HEK293 (cell line): ENCODE results near the gene SNRPD2.

ENCODE experiments used
- EGR2 ChIP-seq: fragments of 450-650 bp; formaldehyde crosslinking; IDR thresholded peaks from 2 replicates; pipeline ENCODE4 v1.5.1; 2016; ENCODE audit warnings: low read depth, missing biosample characterization, missing genetic modification characterization
- KLF10 ChIP-seq: fragments of 450-650 bp; IDR thresholded peaks from 2 replicates; pipeline ENCODE4 v1.5.1; 2018; ENCODE audit warnings: missing biosample characterization, mild to moderate bottlenecking, missing genetic modification characterization
- TSHZ1 ChIP-seq: fragments of 450-650 bp; formaldehyde crosslinking; IDR thresholded peaks from 2 replicates; pipeline ENCODE4 v1.5.1; 2016; ENCODE audit warnings: missing biosample characterization, missing genetic modification characterization, borderline replicate concordance
- YY1 ChIP-seq: fragments of 450-650 bp; formaldehyde crosslinking; IDR thresholded peaks from 2 replicates; pipeline ENCODE4 v1.5.1; 2018; ENCODE audit warnings: missing biosample characterization, missing genetic modification characterization
- ZNF175 ChIP-seq: fragments of 450-650 bp; formaldehyde crosslinking; IDR thresholded peaks from 2 replicates; pipeline ENCODE4 v1.5.1; 2016; ENCODE audit warnings: missing biosample characterization, missing genetic modification characterization
- ZNF274 ChIP-seq, 2 experiments: fragments of 200-500 bp in 1 of 2; fragments of 450-650 bp in 1 of 2; sonication (Bioruptor generic) in 1 of 2; formaldehyde crosslinking in 1 of 2; IDR thresholded peaks; 2 replicates each; pipeline versions ENCODE4 v1.5.1 to v1.6.1; 2014 to 2016; ENCODE audit warnings: borderline replicate concordance in 1 of 2, inconsistent platforms in 1 of 2, low read length in 1 of 2, missing biosample characterization in 1 of 2, missing genetic modification characterization in 1 of 2
- ZNF366 ChIP-seq: fragments of 450-650 bp; formaldehyde crosslinking; conservative IDR thresholded peaks from 2 replicates; pipeline ENCODE4 v1.5.1; 2016; ENCODE audit warnings: missing biosample characterization, missing genetic modification characterization
- ZNF423 ChIP-seq: fragments of 450-650 bp; formaldehyde crosslinking; IDR thresholded peaks from 2 replicates; pipeline ENCODE4 v1.5.1; 2016; ENCODE audit warnings: missing biosample characterization, missing genetic modification characterization
- TF ChIP-seq, protein P1 (sequence below): fragments of 450-650 bp; formaldehyde crosslinking; IDR thresholded peaks from 2 replicates; pipeline ENCODE4 v1.5.1; 2016; ENCODE audit warnings: missing biosample characterization, missing genetic modification characterization
- TF ChIP-seq, protein P2 (sequence below): fragments of 450-650 bp; formaldehyde crosslinking; IDR thresholded peaks from 2 replicates; pipeline ENCODE4 v1.5.1; 2016; ENCODE audit warnings: missing biosample characterization, missing genetic modification characterization, low read depth

GRCh38 chr19:45667620-45668341 lies 24.0 kb downstream of the SNRPD2 start, which contains the start of gene GIPR:
- TF ChIP-seq, protein P1, sequence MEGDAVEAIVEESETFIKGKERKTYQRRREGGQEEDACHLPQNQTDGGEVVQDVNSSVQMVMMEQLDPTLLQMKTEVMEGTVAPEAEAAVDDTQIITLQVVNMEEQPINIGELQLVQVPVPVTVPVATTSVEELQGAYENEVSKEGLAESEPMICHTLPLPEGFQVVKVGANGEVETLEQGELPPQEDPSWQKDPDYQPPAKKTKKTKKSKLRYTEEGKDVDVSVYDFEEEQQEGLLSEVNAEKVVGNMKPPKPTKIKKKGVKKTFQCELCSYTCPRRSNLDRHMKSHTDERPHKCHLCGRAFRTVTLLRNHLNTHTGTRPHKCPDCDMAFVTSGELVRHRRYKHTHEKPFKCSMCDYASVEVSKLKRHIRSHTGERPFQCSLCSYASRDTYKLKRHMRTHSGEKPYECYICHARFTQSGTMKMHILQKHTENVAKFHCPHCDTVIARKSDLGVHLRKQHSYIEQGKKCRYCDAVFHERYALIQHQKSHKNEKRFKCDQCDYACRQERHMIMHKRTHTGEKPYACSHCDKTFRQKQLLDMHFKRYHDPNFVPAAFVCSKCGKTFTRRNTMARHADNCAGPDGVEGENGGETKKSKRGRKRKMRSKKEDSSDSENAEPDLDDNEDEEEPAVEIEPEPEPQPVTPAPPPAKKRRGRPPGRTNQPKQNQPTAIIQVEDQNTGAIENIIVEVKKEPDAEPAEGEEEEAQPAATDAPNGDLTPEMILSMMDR: no peak
- no peak for TF ChIP-seq ZNF423 (tag by site-specific recombination)
- TF ChIP-seq ZNF366: no peak
- TF ChIP-seq, protein P2, sequence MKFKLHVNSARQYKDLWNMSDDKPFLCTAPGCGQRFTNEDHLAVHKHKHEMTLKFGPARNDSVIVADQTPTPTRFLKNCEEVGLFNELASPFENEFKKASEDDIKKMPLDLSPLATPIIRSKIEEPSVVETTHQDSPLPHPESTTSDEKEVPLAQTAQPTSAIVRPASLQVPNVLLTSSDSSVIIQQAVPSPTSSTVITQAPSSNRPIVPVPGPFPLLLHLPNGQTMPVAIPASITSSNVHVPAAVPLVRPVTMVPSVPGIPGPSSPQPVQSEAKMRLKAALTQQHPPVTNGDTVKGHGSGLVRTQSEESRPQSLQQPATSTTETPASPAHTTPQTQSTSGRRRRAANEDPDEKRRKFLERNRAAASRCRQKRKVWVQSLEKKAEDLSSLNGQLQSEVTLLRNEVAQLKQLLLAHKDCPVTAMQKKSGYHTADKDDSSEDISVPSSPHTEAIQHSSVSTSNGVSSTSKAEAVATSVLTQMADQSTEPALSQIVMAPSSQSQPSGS (tag by site-specific recombination): no peak
- no peak for TF ChIP-seq ZNF274 (IDR thresholded peaks at IDR 0.05; ENCODE audit: low read length)
- no peak for TF ChIP-seq ZNF274 (tag by site-specific recombination; IDR thresholded peaks at IDR 0.05; ENCODE audit: borderline replicate concordance)
- TF ChIP-seq ZNF175 (tag by site-specific recombination): no peak
- TF ChIP-seq YY1 (tag by site-specific recombination): no peak
- no peak for TF ChIP-seq KLF10 (tag by site-specific recombination)
- no peak for TF ChIP-seq TSHZ1 (tag by site-specific recombination)
- no peak for TF ChIP-seq EGR2
